NCI-H748 (cell line): Measurements from ENCODE around the gene ZNF688.

Experiments
- DNase-seq: peaks from one replicate; lab custom pipeline; 2025; ENCODE audit not compliant: unreplicated experiment; lab: John Stamatoyannopoulos, UW

ZNF688 gene

GRCh38 chr16:30521873-30522641 lies 49.5 kb downstream of the ZNF688 start:
- no peak for DNase-seq

- no peak for DNase-seq
Observed at GRCh38 chr16:30521476-30521872, 50.0 kb downstream of the ZNF688 start.
